Measurements from ENCODE around the gene ATRNL1. TPM values are rescaled to one million over a fixed set of nuclear protein-coding genes. Genes with fewer than 3 reads are reported as not detected.

The ATRNL1 gene
- polyA plus RNA-seq, 1 of the 3 experiments (the other 2 are of a cell fraction), result 0.67 TPM

- H3K79me2 ChIP-seq (ENCODE audit: insufficient read depth), result no peaks in the 10 kb centered on the region
- 49% methylated on average over 2 of the region's 2 CpGs for WGBS (ENCODE audit: low lambda C conversion rate)
- no peak overlapping the region for H3K4me2 ChIP-seq
- ChIA-PET CTCF (interaction anchor here (1.1 kb wide), 1 partner anchor 21 kb away, joined by 3 read pairs; no protein-coding TSS in a partner anchor), POLR2A (no interaction called here)
- no peak overlapping the region for H2AFZ ChIP-seq (ENCODE audit: low read depth)
- no peak for DNase-seq
- no peak overlapping the region for H3K4me3 ChIP-seq (ENCODE audit: low read depth in 2 of 2, low read length in 1 of 2)
- no peaks in the 10 kb centered on the region for H4K20me1 ChIP-seq (ENCODE audit: insufficient read depth)
- H3K4me1 ChIP-seq (ENCODE audit: control insufficient read depth in 1 of 2, insufficient read depth in 2 of 2, low read depth in 1 of 2, low read length in 1 of 2), result no peaks in the 10 kb centered on the region
- H3F3A ChIP-seq (replicated peaks; ENCODE audit: insufficient read depth), result no peaks in the 10 kb centered on the region
- H3K27ac ChIP-seq (ENCODE audit: low read depth in 2 of 2, low read length in 1 of 2), result no peak overlapping the region
- no peaks in the 10 kb centered on the region for H3K27me3 ChIP-seq (ENCODE audit: insufficient read depth)
- H3K9ac ChIP-seq, result no peak overlapping the region
- no peak for TF ChIP-seq GABPA (IDR thresholded peaks at IDR 0.05; ENCODE audit: low read depth)
- TF ChIP-seq CHD2 (IDR thresholded peaks at IDR 0.05; ENCODE audit: low read length, partially characterized antibody), result no peak
- no peak for TF ChIP-seq EZH2phosphoT487 (IDR thresholded peaks at IDR 0.05; ENCODE audit: borderline replicate concordance, low read depth)
- TF ChIP-seq RCOR1 (IDR thresholded peaks at IDR 0.05; ENCODE audit: low read length), result no peak
- no peak for TF ChIP-seq MEF2A (IDR thresholded peaks at IDR 0.05; ENCODE audit: borderline replicate concordance, low read depth)
- TF ChIP-seq YY1 (IDR thresholded peaks at IDR 0.05; ENCODE audit: low read depth), result no peak
- no peak for TF ChIP-seq ELF1 (IDR thresholded peaks at IDR 0.05)
- no peak for TF ChIP-seq EP300 (IDR thresholded peaks at IDR 0.05; ENCODE audit: borderline replicate concordance in 1 of 2, low read depth in 1 of 2, low read length in 1 of 2)
- TF ChIP-seq NFIC (IDR thresholded peaks at IDR 0.05; ENCODE audit: borderline replicate concordance), result no peak
- TF ChIP-seq TEAD4 (IDR thresholded peaks at IDR 0.05; ENCODE audit: borderline replicate concordance, insufficient read depth), result no peak
- no peak for TF ChIP-seq MXI1 (IDR thresholded peaks at IDR 0.05; ENCODE audit: low read depth, low read length)
- TF ChIP-seq NRF1 (IDR thresholded peaks at IDR 0.05; ENCODE audit: low read depth, low read length), result no peak
- no peaks in the 10 kb centered on the region for H3K9me2 ChIP-seq
- no peaks in the 10 kb centered on the region for H3K36me3 ChIP-seq (replicated peaks in 1 of 2; ENCODE audit: control insufficient read depth in 1 of 2, insufficient read depth in 2 of 2, low read length in 1 of 2)
- H3K9me3 ChIP-seq, result no peaks in the 10 kb centered on the region
These were observed 304.9 kb downstream of the ATRNL1 start for GRCh38 chr10:115398026-115398425.

- no peak overlapping the region for H3K4me3 ChIP-seq (ENCODE audit: low read depth in 2 of 2, low read length in 1 of 2)
- no peak overlapping the region for H2AFZ ChIP-seq (ENCODE audit: low read depth)
- H3K27me3 ChIP-seq (ENCODE audit: insufficient read depth), result no peaks in the 10 kb centered on the region
- no peak overlapping the region for H3K9ac ChIP-seq
- no peaks in the 10 kb centered on the region for H3K4me1 ChIP-seq (ENCODE audit: control insufficient read depth in 1 of 2, insufficient read depth in 2 of 2, low read depth in 1 of 2, low read length in 1 of 2)
- WGBS (ENCODE audit: low lambda C conversion rate), result 3% methylated on average over 1 of the region's 1 CpG
- H3K27ac ChIP-seq (ENCODE audit: low read depth in 2 of 2, low read length in 1 of 2), result no peak overlapping the region
- no peak for DNase-seq
- H3K9me3 ChIP-seq, result no peaks in the 10 kb centered on the region
- H3F3A ChIP-seq (replicated peaks; ENCODE audit: insufficient read depth), result no peaks in the 10 kb centered on the region
- H3K9me2 ChIP-seq, result no peaks in the 10 kb centered on the region
- POLR2A ChIA-PET, result no interaction called here
- TF ChIP-seq NFIC (IDR thresholded peaks at IDR 0.05; ENCODE audit: borderline replicate concordance), result no peak; the same call in 1 of the 2 replicates
- TF ChIP-seq FOXM1 (IDR thresholded peaks at IDR 0.05; ENCODE audit: low read depth), result no peak
- TF ChIP-seq RAD21 (IDR thresholded peaks at IDR 0.05; ENCODE audit: low read length), result no peak
- TF ChIP-seq POLR2AphosphoS5 (IDR thresholded peaks at IDR 0.05; ENCODE audit: low read depth, low read length), result no peak
- TF ChIP-seq CHD2 (IDR thresholded peaks at IDR 0.05; ENCODE audit: low read length, partially characterized antibody), result no peak
- no peak for TF ChIP-seq REST (IDR thresholded peaks at IDR 0.05; ENCODE audit: low read depth, low read length)
- TF ChIP-seq TAF1 (IDR thresholded peaks at IDR 0.05; ENCODE audit: borderline replicate concordance, low read depth, low read length), result no peak
- TF ChIP-seq PBX3 (IDR thresholded peaks at IDR 0.05), result no peak
- no peak for TF ChIP-seq JUND (IDR thresholded peaks at IDR 0.05)
- TF ChIP-seq EP300 (IDR thresholded peaks at IDR 0.05; ENCODE audit: borderline replicate concordance in 1 of 2, low read depth in 1 of 2, low read length in 1 of 2), result no peak
- TF ChIP-seq TCF12 (IDR thresholded peaks at IDR 0.05), result no peak
- no peak for TF ChIP-seq ELF1 (IDR thresholded peaks at IDR 0.05)
- no peak for TF ChIP-seq YY1 (IDR thresholded peaks at IDR 0.05; ENCODE audit: low read depth)
- no peak for TF ChIP-seq MAX (IDR thresholded peaks at IDR 0.05; ENCODE audit: low read depth)
- TF ChIP-seq SMC3 (IDR thresholded peaks at IDR 0.05; ENCODE audit: low read depth, low read length), result no peak
- no peak for TF ChIP-seq IRF3 (IDR thresholded peaks at IDR 0.05; ENCODE audit: low read depth, low read length)
- no peak for TF ChIP-seq FOXJ3 (CRISPR knock-in tag; IDR thresholded peaks at IDR 0.05)
- no peaks in the 10 kb centered on the region for H3K36me3 ChIP-seq (replicated peaks in 1 of 2; ENCODE audit: control insufficient read depth in 1 of 2, insufficient read depth in 2 of 2, low read length in 1 of 2)
- no peak overlapping the region for H3K4me2 ChIP-seq
- CTCF ChIA-PET, result interaction anchor here (0.6 kb wide), 1 partner anchor 1066 kb away, joined by 3 read pairs; no protein-coding TSS in a partner anchor
- H3K79me2 ChIP-seq (ENCODE audit: insufficient read depth), result no peaks in the 10 kb centered on the region
- H4K20me1 ChIP-seq (ENCODE audit: insufficient read depth), result no peaks in the 10 kb centered on the region
These were observed 309.5 kb downstream of the ATRNL1 start for GRCh38 chr10:115402699-115403098.
